Skeletal muscle tissue (tissue), 4 donors: ENCODE measurements around the gene NCBP2. TPM values are rescaled to one million over a fixed set of nuclear protein-coding genes. Genes with fewer than 3 reads are reported as not detected.
A peak's percentile ranks its signal among the peaks of the same experiment; 100 is the strongest.

Experiments used
- H3K27ac ChIP-seq: one replicate; pipeline ENCODE4 v1.7.0; 2013; ENCODE audit warnings: mild to moderate bottlenecking, low read depth, low read length, inconsistent platforms
- H3K27me3 ChIP-seq, 3 donors: one replicate each; pipeline ENCODE4 v1.7.0; 2013; ENCODE audit warnings: low read length in 3 of 3; ENCODE audit not compliant: control insufficient read depth in 3 of 3, insufficient read depth in 3 of 3
- H3K36me3 ChIP-seq, 3 donors: one replicate each; pipeline ENCODE4 v1.7.0; 2013; ENCODE audit warnings: low read length in 3 of 3; ENCODE audit not compliant: control insufficient read depth in 3 of 3, insufficient read depth in 3 of 3
- H3K4me1 ChIP-seq, 3 donors: one replicate each; pipeline ENCODE4 v1.7.0; 2013; ENCODE audit warnings: low read length in 3 of 3, mild to moderate bottlenecking in 3 of 3; ENCODE audit not compliant: control insufficient read depth in 3 of 3, insufficient read depth in 3 of 3
- H3K4me3 ChIP-seq, 3 donors: one replicate each; pipeline ENCODE4 v1.7.0; 2013; ENCODE audit warnings: low read length in 3 of 3
- H3K9ac ChIP-seq, 3 donors: one replicate each; pipeline ENCODE4 v1.7.0; 2013; ENCODE audit warnings: low read length in 3 of 3, mild to moderate bottlenecking in 3 of 3, moderate library complexity in 2 of 3, low read depth in 1 of 3
- H3K9me3 ChIP-seq, 3 donors: one replicate each; pipeline ENCODE4 v1.7.0; 2013; ENCODE audit warnings: low read length in 3 of 3; ENCODE audit not compliant: control insufficient read depth in 3 of 3
- total RNA-seq: library from RNA; depleted of rRNA; stranded (reverse); fragments of >200 nt; gene quantifications from one replicate; pipeline ENCODE4 v1.2.3, GENCODE V29; 2014
- donor health status: Osteomylitis.

NCBP2 gene
- total RNA-seq, 1 donor from 2014 or later, result 30.8 TPM

DNA sequence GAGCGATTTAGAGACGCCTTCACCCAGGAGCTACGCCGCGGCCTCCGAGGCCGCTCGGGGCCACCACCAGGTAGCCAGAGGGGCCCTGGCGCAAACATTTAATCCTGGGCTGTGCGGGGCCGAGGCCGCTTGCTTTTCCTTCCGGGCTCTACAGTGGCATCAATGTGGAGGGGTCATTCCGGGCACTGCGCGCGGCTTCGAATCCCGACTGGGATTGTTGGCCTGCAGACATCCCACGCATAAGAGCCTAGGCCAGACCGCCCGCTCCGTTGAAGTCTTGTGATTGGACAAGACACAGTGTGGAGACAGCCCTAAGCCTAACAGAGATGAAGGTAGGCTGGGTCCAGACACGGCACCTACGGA is 568 bp upstream of the NCBP2 start:
- no peaks in the 10 kb centered on the region for H3K9me3 ChIP-seq
- H3K27ac ChIP-seq, result peak overlapping the region; percentile 93
- peak overlapping the region; percentile 92 to 100 (median 99) for H3K4me3 ChIP-seq
- H3K9ac ChIP-seq, result peak overlapping the region; percentile 74 to 98 (median 96)
- no peaks in the 10 kb centered on the region for H3K27me3 ChIP-seq
- H3K4me1 ChIP-seq, result peaks cover 20 to 35% (median 20%) of the 10 kb centered on the region in 3 donors
- peaks cover 7 to 25% (median 18%) of the 10 kb centered on the region in 3 donors for H3K36me3 ChIP-seq

DNA sequence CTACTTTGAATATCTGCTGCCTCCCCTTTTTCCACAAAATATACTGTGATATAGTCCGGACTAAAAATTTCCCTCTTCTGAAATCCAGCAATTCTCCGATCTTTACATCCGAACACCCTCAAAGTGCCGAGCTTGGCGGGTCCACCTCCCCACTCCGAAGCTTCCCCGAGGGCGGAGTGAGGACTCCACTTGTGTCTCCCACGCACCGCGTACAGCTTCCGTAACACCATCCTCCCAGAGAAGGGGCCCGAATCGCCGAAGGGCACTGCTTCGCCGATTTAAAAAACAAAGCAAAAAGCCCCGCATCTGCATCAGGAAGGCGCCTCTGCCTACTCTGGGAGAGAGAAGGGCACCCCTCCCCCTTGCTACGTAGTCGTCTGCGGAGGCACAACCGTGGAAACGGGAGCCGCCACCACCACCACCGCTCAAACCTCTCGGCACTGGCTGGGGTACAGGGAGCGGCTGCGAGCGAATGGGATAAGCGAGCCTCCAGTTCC is 551 bp downstream of the NCBP2 start:
- H3K27ac ChIP-seq, result peak overlapping the region; percentile 93
- peaks cover 13 to 35% (median 29%) of the 10 kb centered on the region in 3 donors for H3K36me3 ChIP-seq
- H3K27me3 ChIP-seq, result no peaks in the 10 kb centered on the region
- H3K4me1 ChIP-seq, result peaks cover 20 to 35% (median 20%) of the 10 kb centered on the region in 3 donors
- H3K9me3 ChIP-seq, result no peaks in the 10 kb centered on the region
- peak overlapping the region; percentile 92 to 100 (median 99) for H3K4me3 ChIP-seq
- peak overlapping the region; percentile 96 to 99 (median 98) for H3K9ac ChIP-seq

DNA sequence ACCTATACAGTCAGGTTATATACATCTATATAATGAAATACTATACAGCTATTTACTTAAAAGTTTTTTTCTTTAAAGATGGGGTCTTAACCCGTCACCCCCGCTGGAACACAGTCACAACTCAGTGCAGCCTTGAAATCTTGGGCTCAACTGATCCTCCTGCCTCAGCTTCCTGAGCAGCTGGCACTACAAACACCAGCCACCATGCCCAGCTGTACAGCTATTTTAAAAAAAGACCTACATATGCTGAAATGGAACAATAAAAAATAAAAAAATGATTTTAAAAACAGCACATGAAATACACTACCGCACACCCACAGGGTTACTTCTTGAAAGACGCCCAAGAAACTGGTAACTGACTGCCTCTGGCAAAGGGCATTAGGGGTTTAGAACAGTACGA is 3.8 kb downstream of the NCBP2 start:
- Histone ChIP-seq H3K4me1 (peaks cover 14 to 26% (median 18%) of the 10 kb centered on the region in 3 donors), H3K9me3 (no peaks in the 10 kb centered on the region), H3K27ac (no peak overlapping the region), H3K36me3 (peaks cover 31 to 64% (median 57%) of the 10 kb centered on the region in 3 donors), H3K4me3 (no peak overlapping the region), H3K9ac (no peak overlapping the region), H3K27me3 (no peaks in the 10 kb centered on the region)

DNA sequence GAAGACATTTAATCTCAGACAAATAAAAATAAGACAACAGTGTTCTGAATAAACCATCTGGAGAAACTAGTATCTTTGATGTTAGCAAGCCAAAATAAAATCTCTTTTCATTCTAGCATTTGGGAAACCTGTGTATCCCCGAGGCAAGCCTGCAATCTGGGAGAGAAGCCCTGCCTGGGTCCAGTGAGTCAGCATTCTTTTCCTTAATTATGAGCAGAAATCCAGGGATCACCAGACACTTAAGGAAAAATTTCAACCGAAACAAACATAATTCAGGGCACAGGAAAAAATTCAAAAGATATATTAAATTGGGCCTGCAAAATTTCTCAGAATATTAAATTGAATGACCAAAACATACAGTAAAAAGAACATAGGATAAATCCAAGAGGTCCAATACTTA is 4.2 kb downstream of the NCBP2 start:
- H3K36me3 ChIP-seq, result peaks cover 31 to 67% (median 57%) of the 10 kb centered on the region in 3 donors
- H3K4me1 ChIP-seq, result peaks cover 10 to 22% (median 13%) of the 10 kb centered on the region in 3 donors
- no peaks in the 10 kb centered on the region for H3K27me3 ChIP-seq
- H3K9me3 ChIP-seq, result no peaks in the 10 kb centered on the region
- H3K27ac ChIP-seq, result no peak overlapping the region
- H3K4me3 ChIP-seq, result no peak overlapping the region
- no peak overlapping the region for H3K9ac ChIP-seq

DNA sequence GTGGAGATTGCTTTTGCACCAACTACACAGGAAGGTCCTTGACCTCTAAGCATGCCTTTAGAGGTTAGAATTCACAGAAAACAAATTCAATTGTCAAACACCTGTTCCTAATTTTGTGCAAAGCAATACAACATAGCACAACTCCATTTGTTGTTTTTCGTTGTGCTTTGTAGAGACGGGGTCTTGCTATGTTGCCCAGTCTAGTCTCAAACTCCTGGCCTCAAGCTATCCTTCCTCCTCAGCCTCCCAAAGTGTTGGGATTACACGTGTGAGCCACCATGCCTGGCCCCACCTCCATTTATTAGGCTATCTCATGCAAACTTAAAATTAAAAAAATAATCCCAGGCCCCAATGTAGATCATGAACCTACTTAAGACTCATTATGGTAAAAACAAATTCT is 6.0 kb downstream of the NCBP2 start:
- H3K27me3 ChIP-seq, result no peaks in the 10 kb centered on the region
- no peak overlapping the region for H3K27ac ChIP-seq
- no peak overlapping the region for H3K9ac ChIP-seq
- peaks cover 38 to 79% (median 67%) of the 10 kb centered on the region in 3 donors for H3K36me3 ChIP-seq
- no peaks in the 10 kb centered on the region for H3K9me3 ChIP-seq
- H3K4me3 ChIP-seq, result no peak overlapping the region
- peaks cover 7 to 8% (median 7%) of the 10 kb centered on the region in 3 donors for H3K4me1 ChIP-seq

DNA sequence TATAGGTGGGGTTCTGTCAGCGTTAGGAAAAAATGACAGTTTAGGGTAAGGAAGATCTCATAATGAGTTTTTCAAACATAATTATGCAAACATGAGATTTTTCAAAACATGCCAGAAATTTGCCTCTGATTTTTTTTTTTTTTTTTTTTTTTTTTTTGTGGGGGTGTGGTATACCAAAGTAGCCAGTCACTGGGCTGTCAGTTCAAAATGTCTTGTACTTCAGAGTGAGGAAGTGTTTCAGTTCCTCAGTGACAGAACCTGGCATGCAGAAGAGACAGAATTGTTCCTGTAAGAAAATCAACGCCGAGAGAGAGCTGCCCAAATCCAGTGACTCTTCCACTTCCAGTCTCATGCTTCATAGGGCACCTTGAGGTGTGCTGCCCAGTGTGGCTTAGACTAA is 9.7 kb downstream of the NCBP2 start:
- Histone ChIP-seq H3K9ac (no peak overlapping the region), H3K4me3 (no peak overlapping the region), H3K27ac (no peak overlapping the region), H3K4me1 (no peaks in the 10 kb centered on the region), H3K36me3 (peaks cover 35 to 71% (median 61%) of the 10 kb centered on the region in 3 donors), H3K9me3 (no peaks in the 10 kb centered on the region), H3K27me3 (no peaks in the 10 kb centered on the region)

DNA sequence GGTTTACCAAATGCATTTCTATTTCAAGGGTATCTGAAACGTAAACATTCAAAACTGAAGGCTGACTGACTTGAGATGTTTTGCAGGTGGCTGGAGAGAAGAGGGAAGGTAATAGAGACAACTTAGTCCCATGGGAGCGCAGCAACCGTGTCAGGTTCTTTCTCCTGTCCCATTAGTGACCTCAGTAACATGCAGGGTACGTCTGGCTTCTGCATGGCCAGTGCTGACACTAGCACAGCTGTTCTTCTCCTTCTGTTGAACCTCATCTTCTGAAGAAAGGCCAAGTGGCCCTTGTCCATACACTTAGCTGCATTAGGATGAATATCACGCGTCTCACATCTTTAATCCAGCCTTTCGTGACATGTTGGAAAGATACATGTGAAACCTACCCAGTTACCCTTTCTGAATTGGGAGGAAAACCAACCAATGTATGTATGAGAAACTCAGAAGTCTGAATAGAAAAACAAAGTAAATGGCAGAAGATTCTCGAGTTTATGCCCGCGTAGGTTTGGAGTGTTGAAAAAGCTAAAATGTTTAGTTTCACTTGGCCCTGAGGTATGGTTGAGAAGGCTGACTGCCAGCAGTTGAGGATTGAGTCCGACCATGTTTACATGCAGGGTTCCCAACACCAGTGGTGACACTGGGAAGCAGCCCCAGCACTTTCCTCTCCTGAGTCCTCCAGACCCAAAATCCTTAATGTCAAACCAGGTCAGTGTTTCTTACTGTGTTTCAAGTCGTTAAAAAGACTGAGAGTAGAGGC is 10.3 kb downstream of the NCBP2 start:
- Histone ChIP-seq H3K4me1 (no peaks in the 10 kb centered on the region), H3K27me3 (no peaks in the 10 kb centered on the region), H3K9me3 (no peaks in the 10 kb centered on the region), H3K27ac (no peak overlapping the region), H3K4me3 (no peak overlapping the region), H3K9ac (peak overlapping the region in 1 of 3 donors; percentile 28), H3K36me3 (peaks cover 30 to 67% (median 55%) of the 10 kb centered on the region in 3 donors)

DNA sequence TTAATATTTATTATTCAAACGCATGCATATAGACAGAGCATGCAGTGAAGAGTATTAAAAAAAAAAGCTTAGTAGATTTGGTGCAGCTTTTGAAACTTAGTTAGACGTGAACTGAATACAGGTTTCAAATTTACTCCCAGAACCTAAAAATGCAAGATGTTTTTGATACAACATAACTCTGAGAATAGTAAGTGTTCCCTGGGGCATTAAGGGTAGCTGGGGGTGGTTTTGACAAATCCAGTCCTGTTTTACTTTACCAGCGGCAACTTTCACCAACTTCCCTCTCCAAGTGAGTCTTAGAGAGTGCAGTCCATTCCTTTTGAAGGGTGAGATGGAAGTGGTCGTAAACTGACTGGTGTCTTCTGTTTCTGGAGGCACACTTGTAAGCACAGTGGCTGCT is 11.2 kb downstream of the NCBP2 start:
- no peaks in the 10 kb centered on the region for H3K27me3 ChIP-seq
- no peak overlapping the region for H3K27ac ChIP-seq
- H3K4me1 ChIP-seq, result no peaks in the 10 kb centered on the region
- H3K36me3 ChIP-seq, result peaks cover 24 to 59% (median 47%) of the 10 kb centered on the region in 3 donors
- no peak overlapping the region for H3K4me3 ChIP-seq
- no peaks in the 10 kb centered on the region for H3K9me3 ChIP-seq
- H3K9ac ChIP-seq, result no peak overlapping the region

DNA sequence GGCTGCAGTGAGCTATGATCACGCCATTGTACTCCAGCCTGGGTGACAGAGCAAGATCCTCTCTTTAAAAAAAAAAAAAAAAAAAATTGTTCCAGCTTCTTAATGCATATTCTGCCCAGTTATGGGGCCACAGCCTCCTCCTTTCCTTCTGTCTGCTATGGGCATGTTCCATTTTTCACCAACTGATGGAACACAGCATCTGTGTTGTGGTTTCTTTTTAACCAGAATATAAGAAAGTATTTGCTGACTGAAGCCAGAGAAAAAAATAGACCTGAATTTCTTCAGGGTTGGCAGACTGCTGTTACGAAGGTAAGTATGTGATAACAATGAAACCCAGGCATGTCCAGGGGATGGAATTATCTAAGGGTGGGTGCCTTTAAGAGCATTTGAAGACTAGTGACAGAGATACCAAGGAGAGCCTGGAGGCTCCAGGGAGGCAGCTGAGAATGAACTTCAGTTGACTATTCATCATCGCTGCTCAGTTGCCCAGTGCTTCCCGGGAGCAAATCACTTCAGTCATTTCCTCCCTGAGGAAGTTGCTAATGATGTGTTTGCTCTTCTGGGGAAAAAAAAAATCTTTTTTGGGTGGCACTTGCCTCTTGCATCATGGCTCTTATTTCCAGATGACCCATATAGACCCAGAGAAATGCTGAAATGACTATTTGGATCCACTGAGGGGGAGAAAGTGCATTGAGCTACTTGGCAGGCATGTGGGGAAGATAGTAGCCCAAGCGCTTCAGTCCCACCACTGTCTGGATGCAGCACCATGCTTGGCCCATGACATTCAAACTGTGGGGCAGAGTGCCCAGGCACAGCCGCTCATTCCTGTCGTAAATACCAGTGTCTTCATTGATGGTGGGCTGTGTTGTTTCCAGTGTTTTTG is 14.5 kb downstream of the NCBP2 start:
- Histone ChIP-seq H3K36me3 (peaks cover 10 to 32% (median 25%) of the 10 kb centered on the region in 3 donors), H3K27me3 (no peaks in the 10 kb centered on the region), H3K4me1 (no peaks in the 10 kb centered on the region)

More for the DNA sequence above, 14.5 kb downstream of the NCBP2 start:
- Histone ChIP-seq H3K27ac (no peak overlapping the region), H3K9me3 (no peaks in the 10 kb centered on the region), H3K9ac (no peak overlapping the region), H3K4me3 (no peak overlapping the region)
